HepG2 (cell line): ENCODE results near the gene AP2A2. TPM values are rescaled to one million over a fixed set of nuclear protein-coding genes. Genes with fewer than 3 reads are reported as not detected.
A peak's percentile ranks its signal among the peaks of the same experiment; 100 is the strongest.

Experiments used
- ASH2L ChIP-seq: fragments of 300-600, 200-600 bp; sonication (generic); IDR thresholded peaks from 2 replicates; pipeline ENCODE4 v1.7.0; 2017; ENCODE audit warnings: low read depth, mild to moderate bottlenecking, moderate library complexity, mixed read lengths, low read length; ENCODE audit not compliant: insufficient read length
- CEBPB ChIP-seq: IDR thresholded peaks from 2 replicates; pipeline ENCODE4 v1.6.1; 2011; ENCODE audit warnings: low read depth, low read length, improper control_type of control experiment, borderline replicate concordance
- GPN1 ChIP-seq: sonication (generic); formaldehyde crosslinking; IDR thresholded peaks from 2 replicates; pipeline ENCODE4 v1.5.1; 2020; ENCODE audit warnings: missing genetic modification reagents, borderline replicate concordance
- NR2C2 ChIP-seq: sonication (generic); formaldehyde crosslinking; IDR thresholded peaks from 2 replicates; pipeline ENCODE4 v1.4.0; 2020; ENCODE audit warnings: missing genetic modification reagents, mild to moderate bottlenecking, moderate library complexity, borderline replicate concordance
- POLR2AphosphoS5 ChIP-seq: IDR thresholded peaks from 2 replicates; pipeline ENCODE4 v1.6.1; 2012; ENCODE audit warnings: low read depth, low read length
- RARA ChIP-seq: IDR thresholded peaks from 2 replicates; pipeline ENCODE4 v1.6.1; 2016; ENCODE audit warnings: missing genetic modification reagents, missing compliant biosample characterization
- SMARCE1 ChIP-seq: fragments of 450-650 bp; IDR thresholded peaks from 2 replicates; pipeline ENCODE4 v1.6.1; 2017; ENCODE audit warnings: borderline replicate concordance
- TBX2 ChIP-seq: sonication (generic); formaldehyde crosslinking; IDR thresholded peaks from 2 replicates; pipeline ENCODE4 v1.5.0; 2020; ENCODE audit warnings: missing genetic modification reagents, mild to moderate bottlenecking, borderline replicate concordance
- TEAD3 ChIP-seq: optimal IDR thresholded peaks from 2 replicates; pipeline ENCODE3; 2016; ENCODE audit warnings: borderline replicate concordance
- ZBTB38 ChIP-seq: sonication (generic); formaldehyde crosslinking; IDR thresholded peaks from 2 replicates; pipeline ENCODE4 v1.5.1; 2020; ENCODE audit warnings: mild to moderate bottlenecking, missing genetic modification reagents
- ZNF282 ChIP-seq: fragments of 450-650 bp; IDR thresholded peaks from 2 replicates; pipeline ENCODE4 v1.6.1; 2018; ENCODE audit not compliant: partially characterized antibody
- ZNF574 ChIP-seq: sonication (generic); formaldehyde crosslinking; IDR thresholded peaks from 2 replicates; pipeline ENCODE4 v1.4.0; 2020; ENCODE audit warnings: missing genetic modification reagents
- ZNF703 ChIP-seq: sonication (generic); formaldehyde crosslinking; IDR thresholded peaks from 2 replicates; pipeline ENCODE4 v1.5.1; 2020; ENCODE audit warnings: missing genetic modification reagents, mild to moderate bottlenecking, moderate library complexity, borderline replicate concordance
- ZXDC ChIP-seq: sonication (generic); formaldehyde crosslinking; IDR thresholded peaks from 2 replicates; pipeline ENCODE4 v1.5.0; 2020; ENCODE audit warnings: mild to moderate bottlenecking, missing genetic modification reagents
- polyA plus RNA-seq, 8 experiments: library from polyadenylated mRNA; depleted of rRNA in 3 of 8; stranded (reverse) in 7 of 8; unstranded in 1 of 8; fragments of >200 nt; fragmentation: Illumina TruSeq in 4 of 8; extraction: Trizol in 4 of 8; gene quantifications; 2 replicates each; pipeline versions ENCODE4 v1.2.1 to v1.2.3, GENCODE V29; 2011 to 2016; ENCODE audit warnings: low read depth in 4 of 8, missing spikeins in 1 of 8, mixed read lengths in 1 of 8; ENCODE audit not compliant: insufficient read depth in 1 of 8
- total RNA-seq, 5 experiments: library from RNA; depleted of rRNA; stranded (reverse); fragments of >200 nt; fragmentation: Illumina TruSeq; extraction: Trizol; gene quantifications; 2 replicates each; pipeline ENCODE4 v1.2.3, GENCODE V29; 2016; ENCODE audit warnings: low read depth in 1 of 5
- TF ChIP-seq, protein P1 (sequence below): IDR thresholded peaks from 2 replicates; pipeline ENCODE4 v1.6.1; 2016
- TF ChIP-seq, protein P2 (sequence below): sonication (generic); formaldehyde crosslinking; IDR thresholded peaks from 2 replicates; pipeline ENCODE4 v1.4.0; 2020; ENCODE audit warnings: missing genetic modification reagents, mild to moderate bottlenecking, borderline replicate concordance
- TF ChIP-seq, protein P3 (sequence below): sonication (generic); formaldehyde crosslinking; IDR thresholded peaks from 2 replicates; pipeline ENCODE4 v1.4.0; 2020; ENCODE audit warnings: mild to moderate bottlenecking, missing genetic modification reagents, borderline replicate concordance

Gene AP2A2
- total and polyA plus RNA-seq, 2 of the 13 experiments (the other 11 are each of a cell fraction or from before 2014, with no cell fraction given) = 25.7 to 75.7 TPM

DNA sequence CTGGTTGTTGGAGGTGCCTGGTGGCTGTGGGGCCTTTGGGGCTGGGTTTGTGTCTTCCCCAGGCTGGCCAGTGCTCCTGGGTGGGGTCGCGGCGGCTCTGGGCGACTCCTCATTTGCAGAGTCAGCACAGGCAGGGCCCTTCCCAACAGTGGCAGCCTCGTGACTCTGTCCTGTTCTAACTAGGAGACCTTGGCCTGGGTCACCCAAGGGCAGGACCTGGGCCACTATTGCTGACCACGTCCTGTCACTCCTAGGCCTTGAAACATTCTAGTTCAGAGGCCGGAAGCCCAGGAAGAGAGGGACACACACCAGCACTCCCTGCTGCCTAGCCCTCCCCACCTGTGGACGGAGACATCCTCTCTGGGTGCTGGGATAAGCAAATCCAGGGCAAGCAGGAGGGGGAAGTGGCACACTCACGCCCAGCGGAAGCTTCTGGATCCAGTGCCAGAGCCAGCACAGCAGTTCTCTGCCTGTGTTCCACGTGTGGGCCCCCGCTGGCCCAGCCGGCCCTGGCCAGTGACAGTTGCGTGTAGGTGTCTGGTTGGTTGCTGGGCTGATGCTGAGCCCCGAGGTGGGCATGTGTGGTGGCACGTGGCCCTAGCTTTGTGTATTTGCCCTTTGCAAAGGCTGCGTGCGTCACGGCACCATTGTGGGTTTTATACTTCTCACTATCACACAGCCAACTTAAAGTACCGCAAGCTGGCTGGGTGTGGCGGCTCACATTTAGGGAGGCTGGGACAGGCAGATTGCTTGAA is 10.7 kb upstream of the AP2A2 start (continued):
- TF ChIP-seq, protein P1, sequence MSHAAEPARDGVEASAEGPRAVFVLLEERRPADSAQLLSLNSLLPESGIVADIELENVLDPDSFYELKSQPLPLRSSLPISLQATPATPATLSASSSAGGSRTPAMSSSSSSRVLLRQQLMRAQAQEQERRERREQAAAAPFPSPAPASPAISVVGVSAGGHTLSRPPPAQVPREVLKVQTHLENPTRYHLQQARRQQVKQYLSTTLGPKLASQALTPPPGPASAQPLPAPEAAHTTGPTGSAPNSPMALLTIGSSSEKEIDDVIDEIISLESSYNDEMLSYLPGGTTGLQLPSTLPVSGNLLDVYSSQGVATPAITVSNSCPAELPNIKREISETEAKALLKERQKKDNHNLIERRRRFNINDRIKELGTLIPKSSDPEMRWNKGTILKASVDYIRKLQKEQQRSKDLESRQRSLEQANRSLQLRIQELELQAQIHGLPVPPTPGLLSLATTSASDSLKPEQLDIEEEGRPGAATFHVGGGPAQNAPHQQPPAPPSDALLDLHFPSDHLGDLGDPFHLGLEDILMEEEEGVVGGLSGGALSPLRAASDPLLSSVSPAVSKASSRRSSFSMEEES = peak; percentile 96
- TF ChIP-seq RARA (CRISPR knock-in tag) = peak; percentile 87
- peak; percentile 98 for TF ChIP-seq ZBTB38 (CRISPR knock-in tag)
- no peak for TF ChIP-seq ASH2L
- TF ChIP-seq ZNF574 (CRISPR knock-in tag) = peak; percentile 68; the same call in 1 of the 2 replicates
- TF ChIP-seq ZNF282 = no peak
- TF ChIP-seq SMARCE1 = no peak
- TF ChIP-seq, protein P2, sequence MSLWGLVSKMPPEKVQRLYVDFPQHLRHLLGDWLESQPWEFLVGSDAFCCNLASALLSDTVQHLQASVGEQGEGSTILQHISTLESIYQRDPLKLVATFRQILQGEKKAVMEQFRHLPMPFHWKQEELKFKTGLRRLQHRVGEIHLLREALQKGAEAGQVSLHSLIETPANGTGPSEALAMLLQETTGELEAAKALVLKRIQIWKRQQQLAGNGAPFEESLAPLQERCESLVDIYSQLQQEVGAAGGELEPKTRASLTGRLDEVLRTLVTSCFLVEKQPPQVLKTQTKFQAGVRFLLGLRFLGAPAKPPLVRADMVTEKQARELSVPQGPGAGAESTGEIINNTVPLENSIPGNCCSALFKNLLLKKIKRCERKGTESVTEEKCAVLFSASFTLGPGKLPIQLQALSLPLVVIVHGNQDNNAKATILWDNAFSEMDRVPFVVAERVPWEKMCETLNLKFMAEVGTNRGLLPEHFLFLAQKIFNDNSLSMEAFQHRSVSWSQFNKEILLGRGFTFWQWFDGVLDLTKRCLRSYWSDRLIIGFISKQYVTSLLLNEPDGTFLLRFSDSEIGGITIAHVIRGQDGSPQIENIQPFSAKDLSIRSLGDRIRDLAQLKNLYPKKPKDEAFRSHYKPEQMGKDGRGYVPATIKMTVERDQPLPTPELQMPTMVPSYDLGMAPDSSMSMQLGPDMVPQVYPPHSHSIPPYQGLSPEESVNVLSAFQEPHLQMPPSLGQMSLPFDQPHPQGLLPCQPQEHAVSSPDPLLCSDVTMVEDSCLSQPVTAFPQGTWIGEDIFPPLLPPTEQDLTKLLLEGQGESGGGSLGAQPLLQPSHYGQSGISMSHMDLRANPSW (CRISPR knock-in tag) = no peak
- no peak for TF ChIP-seq CEBPB
- peak; percentile 30; the same call in 1 of the 2 replicates for TF ChIP-seq NR2C2 (CRISPR knock-in tag)
- TF ChIP-seq ZNF703 = no peak
- TF ChIP-seq GPN1 = no peak
- TF ChIP-seq TBX2 (CRISPR knock-in tag) = peak; percentile 86
- TF ChIP-seq, protein P3, sequence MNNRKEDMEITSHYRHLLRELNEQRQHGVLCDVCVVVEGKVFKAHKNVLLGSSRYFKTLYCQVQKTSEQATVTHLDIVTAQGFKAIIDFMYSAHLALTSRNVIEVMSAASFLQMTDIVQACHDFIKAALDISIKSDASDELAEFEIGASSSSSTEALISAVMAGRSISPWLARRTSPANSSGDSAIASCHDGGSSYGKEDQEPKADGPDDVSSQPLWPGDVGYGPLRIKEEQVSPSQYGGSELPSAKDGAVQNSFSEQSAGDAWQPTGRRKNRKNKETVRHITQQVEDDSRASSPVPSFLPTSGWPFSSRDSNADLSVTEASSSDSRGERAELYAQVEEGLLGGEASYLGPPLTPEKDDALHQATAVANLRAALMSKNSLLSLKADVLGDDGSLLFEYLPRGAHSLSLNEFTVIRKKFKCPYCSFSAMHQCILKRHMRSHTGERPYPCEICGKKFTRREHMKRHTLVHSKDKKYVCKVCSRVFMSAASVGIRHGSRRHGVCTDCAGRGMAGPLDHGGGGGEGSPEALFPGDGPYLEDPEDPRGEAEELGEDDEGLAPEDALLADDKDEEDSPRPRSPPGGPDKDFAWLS (CRISPR knock-in tag) = no peak
- no peak for TF ChIP-seq POLR2AphosphoS5
- TF ChIP-seq TEAD3 = peak; percentile 73
- no peak for TF ChIP-seq ZXDC (CRISPR knock-in tag)
